Measurements from ENCODE around the gene SCN4A. TPM values are rescaled to one million over a fixed set of nuclear protein-coding genes. Genes with fewer than 3 reads are reported as not detected.

SCN4A gene
- total RNA-seq, 1 experiment from 2014 or later, result not detected

GRCh38 chr17:63978272-63979200 lies 5.8 kb upstream of the SCN4A start:
- ChIA-PET CTCF (interaction anchor here (0.6 kb wide), 1 partner anchor 59 kb away, joined by 5 read pairs; no protein-coding TSS in a partner anchor), POLR2A (ENCODE audit: unreplicated experiment) (no interaction called here)
- H3K9me3 ChIP-seq (ENCODE audit: low read length), result no peaks in the 10 kb centered on the region
- H3K4me2 ChIP-seq (ENCODE audit: low read length), result no peak overlapping the region
- BruUV-seq (replicated peaks), result no TSS peak
- no peak overlapping the region for H3K4me3 ChIP-seq (ENCODE audit: low read length)
- no peaks in the 10 kb centered on the region for H3K9me2 ChIP-seq (replicated peaks; ENCODE audit: low read length)
- no peaks in the 10 kb centered on the region for H3K79me2 ChIP-seq (ENCODE audit: low read length)
- H2AFZ ChIP-seq (ENCODE audit: low read length), result no peak overlapping the region
- H3K27ac ChIP-seq (ENCODE audit: low read length), result no peak overlapping the region
- H3K4me1 ChIP-seq (ENCODE audit: insufficient read depth, low read length), result peaks cover 25% of the 10 kb centered on the region
- DNase-seq (no peak), ATAC-seq (no peak)
- H3K9ac ChIP-seq (ENCODE audit: low read length), result no peak overlapping the region
- intact Hi-C loops (cut with micrococcal nuclease), result no loop called here
- H3F3A ChIP-seq (ENCODE audit: low read length, unreplicated experiment), result no peaks in the 10 kb centered on the region
- TF ChIP-seq CTCF (conservative IDR thresholded peaks at IDR 0.05; ENCODE audit: low read depth, low read length) (no peak), EZH2phosphoT487 (IDR thresholded peaks at IDR 0.05; ENCODE audit: borderline replicate concordance, low read length) (no peak), EZH2 (IDR thresholded peaks at IDR 0.05; ENCODE audit: low read length, unreplicated experiment) (no peak)
- no peaks in the 10 kb centered on the region for H3K36me3 ChIP-seq (ENCODE audit: low read depth, low read length)
- H3K27me3 ChIP-seq (ENCODE audit: low read length), result no peaks in the 10 kb centered on the region
- no peaks in the 10 kb centered on the region for H4K20me1 ChIP-seq (ENCODE audit: low read length)

DNA sequence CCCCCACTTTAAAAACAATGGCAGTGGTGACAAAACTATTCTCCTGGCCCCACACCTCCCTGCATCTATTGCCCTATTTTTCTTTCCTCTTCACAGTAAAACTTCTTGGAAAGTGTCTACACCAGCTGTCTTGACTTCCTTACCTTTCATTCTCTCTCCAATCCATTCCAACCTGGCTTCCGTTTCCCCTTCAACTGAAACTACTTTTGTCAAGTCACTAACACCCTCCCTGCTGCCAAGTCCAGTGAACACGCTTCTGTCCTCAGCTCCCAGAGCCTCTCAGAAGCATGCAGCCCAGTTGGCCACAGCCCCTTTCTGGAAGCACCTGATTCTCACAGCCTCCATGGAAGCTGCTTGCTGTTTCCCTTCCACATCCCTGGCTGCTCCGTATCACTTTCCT lies 4.0 kb upstream of the SCN4A start:
- Histone ChIP-seq H3F3A (ENCODE audit: low read length, unreplicated experiment) (no peaks in the 10 kb centered on the region), H3K9me2 (replicated peaks; ENCODE audit: low read length) (no peaks in the 10 kb centered on the region), H3K36me3 (ENCODE audit: low read depth, low read length) (no peaks in the 10 kb centered on the region), H3K9ac (ENCODE audit: low read length) (no peak overlapping the region), H3K79me2 (ENCODE audit: low read length) (no peaks in the 10 kb centered on the region), H3K27ac (ENCODE audit: low read length) (no peak overlapping the region), H4K20me1 (ENCODE audit: low read length) (no peaks in the 10 kb centered on the region), H3K4me1 (ENCODE audit: insufficient read depth, low read length) (peaks cover 29% of the 10 kb centered on the region), H3K9me3 (ENCODE audit: low read length) (no peaks in the 10 kb centered on the region), H3K27me3 (ENCODE audit: low read length) (no peaks in the 10 kb centered on the region), H3K4me2 (ENCODE audit: low read length) (no peak overlapping the region), H2AFZ (ENCODE audit: low read length) (no peak overlapping the region), H3K4me3 (ENCODE audit: low read length) (no peak overlapping the region)
- ChIA-PET POLR2A (ENCODE audit: unreplicated experiment) (no interaction called here), CTCF (no interaction called here)
- no peak for ATAC-seq
- no TSS peak for BruUV-seq (replicated peaks)
- DNase-seq, result no peak
- intact Hi-C loops (cut with micrococcal nuclease), result no loop called here
- TF ChIP-seq CTCF (conservative IDR thresholded peaks at IDR 0.05; ENCODE audit: low read depth, low read length) (no peak), EZH2phosphoT487 (IDR thresholded peaks at IDR 0.05; ENCODE audit: borderline replicate concordance, low read length) (no peak), EZH2 (IDR thresholded peaks at IDR 0.05; ENCODE audit: low read length, unreplicated experiment) (no peak)

DNA sequence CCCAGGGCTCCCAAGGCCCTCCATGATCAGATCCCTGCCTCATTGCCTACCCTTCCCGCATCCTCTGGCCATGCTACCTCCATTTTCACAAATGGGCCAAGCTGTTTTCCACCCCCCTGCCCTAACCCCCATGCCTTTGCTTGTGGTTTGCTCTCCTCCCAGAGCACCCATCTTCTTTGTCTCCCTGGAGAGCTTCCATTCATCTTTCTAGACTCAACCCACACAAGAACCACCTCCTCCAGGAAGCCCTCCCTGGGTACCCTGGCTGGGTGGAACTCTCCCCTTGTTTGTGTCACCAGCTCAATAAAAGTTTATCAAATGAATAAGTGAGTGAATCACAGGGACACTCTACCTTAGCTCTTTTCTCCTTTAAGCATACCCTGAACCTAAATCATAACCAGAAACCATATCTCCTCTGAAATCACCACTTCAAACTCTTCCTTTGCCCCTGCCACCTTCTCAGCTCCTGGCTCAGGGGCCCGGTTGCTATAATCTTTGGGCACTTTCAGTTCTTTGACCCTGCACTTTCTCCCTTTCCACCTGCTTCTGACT lies 2.9 kb upstream of the SCN4A start:
- no peak overlapping the region for H3K27ac ChIP-seq (ENCODE audit: low read length)
- H3K27me3 ChIP-seq (ENCODE audit: low read length), result no peaks in the 10 kb centered on the region
- H3K79me2 ChIP-seq (ENCODE audit: low read length), result no peaks in the 10 kb centered on the region
- intact Hi-C loops (cut with micrococcal nuclease), result no loop called here
- ChIA-PET CTCF (interaction anchor here (0.5 to 0.6 kb wide), 2 partner anchors 11 to 53 kb away, joined by 3 to 4 read pairs; no protein-coding TSS in a partner anchor), POLR2A (ENCODE audit: unreplicated experiment) (no interaction called here)
- H3K9me3 ChIP-seq (ENCODE audit: low read length), result no peaks in the 10 kb centered on the region
- no peaks in the 10 kb centered on the region for H4K20me1 ChIP-seq (ENCODE audit: low read length)
- no peak overlapping the region for H3K4me3 ChIP-seq (ENCODE audit: low read length)
- H3F3A ChIP-seq (ENCODE audit: low read length, unreplicated experiment), result no peaks in the 10 kb centered on the region
- no peaks in the 10 kb centered on the region for H3K36me3 ChIP-seq (ENCODE audit: low read depth, low read length)
- no peak overlapping the region for H3K9ac ChIP-seq (ENCODE audit: low read length)
- no peak overlapping the region for H2AFZ ChIP-seq (ENCODE audit: low read length)
- TF ChIP-seq CTCF (conservative IDR thresholded peaks at IDR 0.05; ENCODE audit: low read depth, low read length), result no peak
- no peak for TF ChIP-seq EZH2 (IDR thresholded peaks at IDR 0.05; ENCODE audit: low read length, unreplicated experiment)
- no peak for TF ChIP-seq EZH2phosphoT487 (IDR thresholded peaks at IDR 0.05; ENCODE audit: borderline replicate concordance, low read length)
- H3K4me2 ChIP-seq (ENCODE audit: low read length), result 0 out of 2 replicates have a peak overlapping the region, but pooled peaks have one; percentile 91
- DNase-seq (no peak), ATAC-seq (no peak)
- H3K4me1 ChIP-seq (ENCODE audit: insufficient read depth, low read length), result peaks cover 29% of the 10 kb centered on the region
- no TSS peak for BruUV-seq (replicated peaks)
- no peaks in the 10 kb centered on the region for H3K9me2 ChIP-seq (replicated peaks; ENCODE audit: low read length)

Data from PC-3 (cell line).